Measurements from ENCODE around the gene PEAR1. TPM values are rescaled to one million over a fixed set of nuclear protein-coding genes. Genes with fewer than 3 reads are reported as not detected.

The PEAR1 gene
- total RNA-seq, 1 experiment from 2014 or later = 9.8 TPM

GRCh38 chr1:156844638-156845037 lies 48.9 kb upstream of the PEAR1 start:
- no TSS peak for BruUV-seq (replicated peaks)
- Histone ChIP-seq H3K9me3 (ENCODE audit: insufficient read depth, low read depth) (no peaks in the 10 kb centered on the region), H4K20me1 (ENCODE audit: insufficient read depth) (no peaks in the 10 kb centered on the region; the same call in 1 of the 2 replicates), H3K36me3 (ENCODE audit: low read depth) (no peaks in the 10 kb centered on the region), H3K27me3 (ENCODE audit: insufficient read depth, low read depth) (peaks cover 27% of the 10 kb centered on the region; the same call in 1 of the 2 replicates), H3K4me3 (no peak overlapping the region), H3K9me2 (ENCODE audit: insufficient read depth) (no peaks in the 10 kb centered on the region), H2AFZ (no peak overlapping the region), H3K4me1 (replicated peaks; ENCODE audit: insufficient read depth) (no peaks in the 10 kb centered on the region), H3K4me2 (no peak overlapping the region), H3K79me2 (ENCODE audit: low read depth) (no peaks in the 10 kb centered on the region), H3F3A (ENCODE audit: insufficient read depth, low read depth) (no peaks in the 10 kb centered on the region), H3K27ac (no peak overlapping the region)
- POLR2A ChIA-PET (ENCODE audit: unreplicated experiment) = no interaction called here
- no peak for TF ChIP-seq EZH2 (IDR thresholded peaks at IDR 0.05; ENCODE audit: low read depth)
- no peak for TF ChIP-seq CTCF (conservative IDR thresholded peaks at IDR 0.05)
- DNase-seq = no peak
- CTCF ChIA-PET = no interaction called here
- intact Hi-C loops (cut with micrococcal nuclease; ENCODE audit: unreplicated experiment) = no loop called here

- TF ChIP-seq CTCF (conservative IDR thresholded peaks at IDR 0.05) (no peak), EZH2 (IDR thresholded peaks at IDR 0.05; ENCODE audit: low read depth) (no peak)
- Histone ChIP-seq H3K27me3 (ENCODE audit: insufficient read depth, low read depth) (peaks cover 27% of the 10 kb centered on the region; the same call in 1 of the 2 replicates), H3K4me1 (replicated peaks; ENCODE audit: insufficient read depth) (no peaks in the 10 kb centered on the region), H2AFZ (no peak overlapping the region), H3K9me2 (ENCODE audit: insufficient read depth) (no peaks in the 10 kb centered on the region), H3K79me2 (ENCODE audit: low read depth) (no peaks in the 10 kb centered on the region), H3K36me3 (ENCODE audit: low read depth) (no peaks in the 10 kb centered on the region), H3K4me3 (no peak overlapping the region), H3F3A (ENCODE audit: insufficient read depth, low read depth) (no peaks in the 10 kb centered on the region), H3K27ac (no peak overlapping the region), H3K4me2 (no peak overlapping the region), H4K20me1 (ENCODE audit: insufficient read depth) (no peaks in the 10 kb centered on the region; the same call in 1 of the 2 replicates), H3K9me3 (ENCODE audit: insufficient read depth, low read depth) (no peaks in the 10 kb centered on the region)
- CTCF ChIA-PET = interaction anchor here (0.5 kb wide), 1 partner anchor 470 kb away, joined by 5 read pairs; no protein-coding TSS in a partner anchor
- no TSS peak for BruUV-seq (replicated peaks)
- no peak for DNase-seq
- intact Hi-C loops (cut with micrococcal nuclease; ENCODE audit: unreplicated experiment) = no loop called here
- POLR2A ChIA-PET (ENCODE audit: unreplicated experiment) = no interaction called here
Measured at GRCh38 chr1:156845055-156845952, 48.2 kb upstream of the PEAR1 start.

GRCh38 chr1:156845953-156846545 lies 47.5 kb upstream of the PEAR1 start:
- Histone ChIP-seq H3K27ac (no peak overlapping the region), H3K4me2 (no peak overlapping the region), H3K27me3 (ENCODE audit: insufficient read depth, low read depth) (peaks cover 27% of the 10 kb centered on the region; the same call in 1 of the 2 replicates), H3F3A (ENCODE audit: insufficient read depth, low read depth) (no peaks in the 10 kb centered on the region), H3K36me3 (ENCODE audit: low read depth) (no peaks in the 10 kb centered on the region), H4K20me1 (ENCODE audit: insufficient read depth) (no peaks in the 10 kb centered on the region; the same call in 1 of the 2 replicates), H3K4me1 (replicated peaks; ENCODE audit: insufficient read depth) (no peaks in the 10 kb centered on the region), H3K9me2 (ENCODE audit: insufficient read depth) (no peaks in the 10 kb centered on the region), H3K79me2 (ENCODE audit: low read depth) (no peaks in the 10 kb centered on the region), H2AFZ (no peak overlapping the region), H3K9me3 (ENCODE audit: insufficient read depth, low read depth) (no peaks in the 10 kb centered on the region), H3K4me3 (no peak overlapping the region)
- DNase-seq = no peak
- CTCF ChIA-PET = interaction anchor here (0.5 kb wide), 2 partner anchors 29 to 470 kb away, joined by 4 to 5 read pairs; no protein-coding TSS in a partner anchor
- intact Hi-C loops (cut with micrococcal nuclease; ENCODE audit: unreplicated experiment) = no loop called here
- no TSS peak for BruUV-seq (replicated peaks)
- POLR2A ChIA-PET (ENCODE audit: unreplicated experiment) = no interaction called here
- TF ChIP-seq CTCF (conservative IDR thresholded peaks at IDR 0.05) (no peak), EZH2 (IDR thresholded peaks at IDR 0.05; ENCODE audit: low read depth) (no peak)
